C4-2B (cell line): Measurements from ENCODE around the gene GBA2.

Experiments used
- CTCF ChIP-seq: fragments of 450-650 bp; conservative IDR thresholded peaks from 2 replicates; pipeline ENCODE4 v1.5.1; 2017; ENCODE audit warnings: mild to moderate bottlenecking
- ZFX ChIP-seq: fragments of 450-650 bp; IDR thresholded peaks from 2 replicates; pipeline ENCODE4 v1.6.1; 2017

DNA sequence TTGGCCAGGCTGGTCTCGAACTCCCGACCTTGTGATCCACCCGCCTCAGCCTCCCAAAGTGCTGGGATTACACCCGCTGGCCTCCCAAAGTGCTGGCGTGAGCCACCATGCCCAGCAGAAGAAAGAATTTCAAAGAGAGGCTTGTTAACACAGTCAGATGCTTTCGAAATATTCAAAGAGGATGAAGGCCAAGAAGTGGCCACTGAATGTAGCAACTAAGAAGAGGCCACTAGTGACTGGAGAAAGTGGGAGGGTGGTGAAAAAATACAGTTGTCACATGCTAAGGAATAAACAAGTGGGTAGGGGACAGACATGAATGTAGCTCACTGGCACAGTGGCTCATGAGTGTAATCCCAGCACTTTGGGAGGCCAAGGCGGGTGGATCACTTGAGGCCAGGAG, 46.3 kb downstream of the GBA2 start:
- TF ChIP-seq CTCF (no peak), ZFX (no peak)
